ENCODE results near the gene IGFBP7.

Gene IGFBP7

DNA sequence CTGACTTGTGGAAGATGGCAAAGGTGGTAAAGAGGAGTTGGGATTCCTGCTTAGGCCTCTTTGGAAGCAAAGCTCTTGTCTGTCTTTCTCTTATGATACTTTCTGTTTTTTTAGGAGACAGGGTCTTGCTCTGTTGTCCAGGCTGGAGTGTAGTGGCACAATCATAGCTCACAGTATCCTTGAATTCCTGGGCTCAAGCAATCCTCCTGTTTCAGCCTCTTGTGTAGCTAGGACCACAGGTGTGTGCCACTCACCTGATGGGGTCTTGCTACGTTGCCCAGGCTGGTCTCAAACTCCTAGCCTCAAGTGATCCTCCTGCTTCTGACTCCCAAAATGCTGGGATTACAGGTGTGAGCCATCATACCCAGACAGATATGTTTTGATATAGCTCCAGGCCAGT, 19.3 kb upstream of the IGFBP7 start:
- no peak for DNase-seq (ENCODE audit: low spot score)

DNA sequence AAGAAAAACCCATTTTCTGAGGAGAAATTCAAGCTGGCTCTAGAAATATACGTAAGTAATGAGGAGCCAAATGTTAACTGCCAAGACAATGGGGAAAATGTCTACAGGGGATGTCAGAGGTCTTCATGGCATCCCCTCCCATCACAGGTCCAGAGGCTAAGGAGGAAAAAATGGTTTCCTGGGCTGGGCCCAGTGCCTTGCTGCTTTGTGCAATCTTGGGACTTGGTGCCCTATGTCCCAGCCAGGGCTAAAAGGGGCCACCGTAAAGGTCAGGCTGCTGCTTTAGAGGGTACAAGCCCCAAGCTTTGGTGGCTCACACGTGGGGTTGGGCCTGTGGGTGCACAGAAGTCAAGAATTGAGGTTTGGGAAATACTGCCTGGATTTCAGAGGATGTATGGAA, 17.2 kb upstream of the IGFBP7 start:
- DNase-seq (ENCODE audit: low spot score) = no peak

DNA sequence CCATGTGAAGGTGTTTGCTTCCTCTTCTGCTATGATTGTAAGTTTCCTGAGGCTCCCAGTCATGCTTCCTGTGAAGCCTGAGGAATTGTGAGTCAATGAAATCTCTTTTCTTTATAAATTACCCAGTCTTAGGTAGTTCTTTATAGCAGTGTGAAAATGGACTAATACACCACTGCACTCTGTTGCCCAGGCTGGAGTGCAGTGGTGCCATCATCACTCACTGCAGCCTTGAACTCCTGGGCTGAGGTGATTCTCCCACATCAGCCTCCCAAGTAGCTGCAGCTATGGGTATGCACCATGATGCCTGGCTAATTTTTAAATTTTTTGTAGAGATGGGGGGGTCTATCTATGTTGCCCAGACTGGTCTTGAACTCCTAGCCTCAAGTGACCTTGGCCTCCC, 15.8 kb upstream of the IGFBP7 start:
- no peak for DNase-seq (ENCODE audit: low spot score)

DNA sequence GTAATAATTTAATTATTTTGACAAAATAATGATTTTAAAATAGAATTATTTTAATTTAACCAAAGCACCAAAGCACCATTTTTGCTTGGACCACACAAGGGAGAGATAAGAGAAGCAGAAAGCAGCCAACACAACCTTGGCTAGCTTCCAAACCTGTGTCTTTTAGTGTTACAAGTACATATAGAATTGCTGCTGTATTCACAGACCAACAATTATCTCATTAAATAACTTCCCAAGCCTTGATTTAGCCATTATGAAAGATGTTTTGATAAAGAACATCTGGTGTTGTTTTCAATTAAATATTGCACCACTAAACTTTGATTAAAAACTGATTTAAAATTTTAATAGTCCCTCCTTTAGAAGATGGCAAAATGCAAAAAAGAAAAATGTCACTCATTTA, 14.0 kb upstream of the IGFBP7 start:
- no peak for DNase-seq (ENCODE audit: low spot score)

DNA sequence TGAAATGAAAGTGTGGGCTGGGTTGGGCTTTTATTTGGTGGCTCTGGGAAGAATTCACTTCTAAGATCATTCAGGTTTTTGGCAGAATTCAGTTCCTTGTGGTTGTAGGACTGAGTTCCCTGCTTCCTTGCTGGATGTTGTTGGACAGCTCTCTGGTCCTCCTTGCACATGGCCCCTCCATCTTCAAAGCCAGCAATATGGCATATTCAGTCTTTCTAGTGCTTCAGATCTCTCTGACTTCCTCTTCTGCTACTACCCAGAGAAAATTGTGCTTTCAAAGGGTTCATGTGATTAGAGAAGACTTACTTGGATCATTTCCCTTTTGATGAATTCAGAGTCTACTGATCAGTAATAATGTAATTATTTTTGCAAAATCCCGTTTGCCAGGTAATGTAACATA, 12.8 kb upstream of the IGFBP7 start:
- no peak for DNase-seq (ENCODE audit: low spot score)

DNA sequence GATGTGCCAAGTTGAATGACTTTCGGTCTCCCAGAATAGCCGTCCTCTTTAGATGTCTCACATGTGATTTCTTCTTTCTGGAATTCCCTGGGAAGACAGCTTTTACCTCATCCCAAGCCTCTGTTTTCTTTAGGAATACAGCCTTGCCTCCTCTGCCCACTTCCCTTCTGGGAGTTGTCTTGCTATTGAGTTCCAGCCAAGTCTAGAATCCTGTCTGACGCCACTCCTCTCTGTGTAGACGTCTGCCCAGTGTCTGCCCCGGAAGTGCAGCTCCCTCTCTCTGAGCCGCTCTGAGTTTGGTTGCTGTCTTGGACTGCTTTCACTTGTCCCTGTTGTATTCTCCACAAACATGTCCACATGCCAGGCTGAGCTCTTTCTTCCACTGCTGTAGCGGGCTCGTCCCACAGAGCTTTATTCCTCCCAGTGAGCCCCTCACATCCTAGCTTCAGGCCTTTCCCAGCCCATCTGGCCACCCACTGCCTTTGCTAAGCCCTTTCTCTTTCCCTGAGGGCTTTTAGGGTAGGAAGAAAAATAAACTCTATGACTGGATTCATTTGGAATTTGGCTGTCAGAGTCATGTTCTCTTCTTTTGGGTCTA, 9.0 kb upstream of the IGFBP7 start:
- no peak for DNase-seq (ENCODE audit: low spot score)

DNA sequence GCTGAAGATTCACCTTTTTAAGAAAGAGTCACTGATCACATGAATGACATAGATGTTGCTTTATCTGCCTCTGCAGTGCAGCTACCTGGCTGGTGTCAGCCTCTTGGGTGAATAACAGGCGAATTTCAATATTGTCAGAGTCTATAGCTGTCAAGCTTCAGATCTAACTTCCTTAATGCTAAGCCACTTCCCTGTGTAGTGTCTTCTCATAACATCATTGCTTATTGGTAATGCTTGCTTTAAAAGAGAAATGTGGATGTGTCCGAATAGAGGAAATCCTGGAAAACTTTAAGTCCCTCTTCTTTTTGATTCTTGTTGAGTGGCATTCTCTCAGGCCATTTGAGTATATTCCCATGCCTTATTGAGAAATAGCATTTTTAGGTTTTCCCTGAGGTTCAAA, 7.3 kb upstream of the IGFBP7 start:
- no peak for DNase-seq (ENCODE audit: low spot score)

DNA sequence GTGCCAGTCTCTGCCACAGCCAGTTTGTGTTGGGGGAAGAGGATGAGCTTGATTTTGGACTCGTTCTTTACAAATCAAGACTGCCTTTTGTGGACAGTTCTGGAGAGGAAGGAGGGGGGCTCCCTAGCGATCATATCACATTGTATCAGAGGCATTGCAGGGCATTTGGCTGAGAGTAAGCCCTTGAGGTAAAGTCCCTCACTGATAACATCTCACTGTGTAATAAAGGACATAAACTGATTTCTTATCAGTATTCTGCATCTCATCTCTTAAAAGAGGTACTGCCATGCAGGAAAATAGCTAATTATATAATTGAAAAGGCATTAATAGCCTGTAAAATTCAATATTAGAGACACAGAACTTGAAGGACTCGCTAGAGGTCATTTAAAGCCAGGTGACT, 6.1 kb upstream of the IGFBP7 start:
- no peak for DNase-seq (ENCODE audit: low spot score)

DNA sequence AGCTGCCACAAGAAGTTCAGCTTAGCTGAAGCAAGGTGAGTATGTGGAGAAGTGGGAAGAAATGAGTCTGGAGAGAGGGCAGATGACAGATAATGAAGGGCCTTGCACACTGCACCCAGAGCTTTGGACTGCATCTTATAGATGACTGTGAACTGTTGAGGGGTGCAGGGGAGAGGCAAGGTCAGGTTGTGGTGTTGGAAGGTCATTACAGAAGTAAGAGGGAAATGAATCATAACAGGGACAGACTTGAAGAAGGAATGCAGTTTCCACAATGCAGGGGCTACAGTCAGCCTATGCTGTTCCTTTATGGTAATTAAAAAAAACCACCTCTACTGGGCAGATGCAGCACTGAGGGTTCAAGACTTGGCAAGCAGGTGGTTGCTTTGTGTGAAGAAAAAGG, 4.8 kb upstream of the IGFBP7 start:
- DNase-seq (ENCODE audit: low spot score) = no peak

DNA sequence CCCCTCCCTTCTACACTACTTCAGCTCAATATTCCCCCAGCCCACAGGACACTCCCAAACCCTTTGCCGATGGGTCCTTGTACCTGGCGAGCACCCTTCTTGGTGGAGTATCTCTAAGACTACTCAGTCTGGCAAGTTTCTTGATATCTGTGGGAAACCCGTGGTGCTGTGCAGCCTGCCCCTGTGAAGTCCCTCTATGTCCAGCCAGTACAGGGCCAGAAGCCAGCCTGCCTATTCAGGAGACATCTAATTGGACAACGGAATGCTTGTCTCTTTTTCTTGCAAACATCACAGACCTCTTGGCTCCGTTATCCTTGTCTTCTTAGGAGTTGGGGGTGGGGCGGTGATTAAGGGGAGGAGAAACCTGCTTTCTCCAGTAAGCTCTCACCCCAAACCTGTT, 3.7 kb upstream of the IGFBP7 start:
- DNase-seq (ENCODE audit: low spot score) = no peak

DNA sequence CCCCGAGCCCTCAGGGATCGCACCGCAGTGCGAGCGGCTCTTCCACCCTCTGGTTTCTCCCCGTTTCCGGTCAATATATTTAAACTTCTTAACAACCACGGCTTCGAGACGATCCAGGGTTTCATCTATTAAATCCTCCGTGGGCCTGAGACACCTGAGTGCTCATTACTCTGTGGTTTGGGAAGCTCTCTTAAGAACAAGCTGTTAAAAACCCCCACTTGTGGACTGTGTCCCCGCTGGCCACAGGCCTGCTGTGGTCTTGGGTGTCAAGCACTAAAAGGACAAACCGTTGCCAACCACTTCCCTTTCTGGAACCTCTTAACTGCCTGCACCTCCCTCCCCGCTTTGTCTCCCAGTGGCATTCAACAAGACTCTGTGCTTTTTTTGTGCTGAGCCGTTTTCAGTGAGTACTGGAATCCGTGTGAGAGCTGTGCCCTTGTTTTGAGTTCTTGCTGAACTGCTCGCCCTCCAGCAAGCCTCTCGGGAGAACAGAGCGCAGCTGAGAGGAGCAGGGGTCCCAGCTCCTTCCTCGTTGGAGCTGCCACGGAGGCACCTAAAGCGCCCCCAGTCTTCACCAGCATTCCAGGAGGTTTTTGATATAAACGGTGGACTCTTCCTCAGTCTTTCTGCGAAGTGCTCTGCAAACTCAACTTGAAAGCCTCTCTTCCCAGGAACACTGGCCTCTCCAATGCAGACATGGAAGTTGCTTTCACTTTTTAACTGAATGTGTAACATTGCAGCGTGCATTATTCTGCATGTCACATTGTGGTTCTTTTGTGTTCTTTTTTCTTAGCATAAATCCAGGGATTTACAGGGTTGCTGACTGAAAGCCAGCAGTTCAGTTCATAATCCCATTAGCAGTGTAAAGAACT, 691 bp upstream of the IGFBP7 start:
- peak; percentile 73 for DNase-seq (ENCODE audit: low spot score)

DNA sequence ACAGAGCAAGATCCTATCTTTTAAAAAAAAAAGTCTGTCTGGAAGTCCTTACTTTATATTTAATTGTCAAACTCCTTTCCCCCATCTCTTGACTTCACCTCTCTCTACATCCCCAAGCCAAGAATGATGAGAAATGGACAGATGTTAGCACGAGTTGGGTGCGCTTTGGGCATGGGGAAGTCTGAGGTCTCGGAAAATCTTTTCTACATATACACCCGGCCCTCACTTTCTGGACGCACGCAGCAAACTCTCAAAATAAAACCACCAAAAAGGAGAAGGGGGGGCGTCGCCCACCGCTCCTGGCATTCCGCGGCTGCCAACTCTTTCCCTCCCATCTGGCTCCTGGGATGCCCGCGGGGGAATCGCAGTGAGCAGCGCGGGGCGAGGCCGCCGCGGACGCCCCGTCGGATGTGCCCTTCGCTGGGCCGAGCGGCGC, 756 bp downstream of the IGFBP7 start:
- DNase-seq (ENCODE audit: low spot score) = no peak

DNA sequence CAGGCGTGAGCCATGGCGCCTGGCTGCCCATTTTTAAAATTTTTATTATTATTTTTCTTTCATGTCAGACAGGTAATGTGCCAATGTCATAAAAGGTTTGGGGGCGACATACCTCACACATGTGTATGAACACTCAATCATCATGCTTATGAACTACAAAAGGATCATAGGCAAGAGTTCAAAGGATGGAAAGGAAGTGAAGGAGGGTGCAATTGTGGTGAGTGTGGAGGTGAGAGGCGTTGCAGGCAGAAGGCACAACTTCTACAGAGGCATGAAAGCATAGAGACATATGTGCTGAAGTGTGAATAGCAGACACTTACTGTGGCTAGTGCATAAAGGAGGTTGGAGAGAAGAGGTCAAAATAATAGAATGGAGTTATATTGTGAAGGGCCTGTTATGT, 4.0 kb downstream of the IGFBP7 start:
- no peak for DNase-seq (ENCODE audit: low spot score)

DNA sequence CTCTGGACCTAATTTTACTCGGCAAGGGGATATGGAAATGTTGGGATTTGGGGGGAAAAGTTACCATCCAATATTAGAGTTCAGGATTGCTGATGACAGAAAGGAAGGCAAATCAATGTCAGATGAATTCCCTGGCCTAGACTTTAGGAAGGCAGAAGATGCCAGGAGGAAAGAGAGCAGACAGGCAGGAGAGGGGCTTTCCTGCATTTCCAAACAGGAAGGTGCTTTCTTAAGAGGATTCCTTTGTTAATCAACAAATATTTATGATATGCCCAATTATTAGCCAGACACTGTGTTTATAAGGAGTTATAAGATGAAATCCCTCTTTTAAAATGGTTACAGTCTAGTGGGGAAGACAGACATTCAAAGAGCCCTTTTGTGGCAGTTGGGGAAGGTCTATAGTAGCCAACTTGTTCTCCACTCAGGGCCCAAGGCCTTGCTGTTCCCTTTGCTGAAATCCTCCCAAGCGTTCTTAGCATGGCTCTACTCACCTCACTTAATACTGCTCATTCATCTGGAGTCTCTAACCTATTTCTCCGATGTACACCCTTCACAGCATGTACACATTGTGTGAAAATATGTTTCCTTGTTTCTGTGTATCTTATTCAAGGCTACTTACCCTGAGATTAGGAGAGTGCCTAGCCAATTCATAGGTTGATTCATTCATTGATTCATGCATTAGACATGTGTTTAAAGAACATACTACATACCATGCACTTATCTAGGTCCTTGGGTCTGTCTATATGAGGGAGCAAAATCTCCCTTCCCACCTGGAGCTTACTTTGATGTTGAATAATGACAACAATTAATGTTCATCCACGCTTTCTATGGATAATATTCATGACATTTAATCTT, 5.3 kb downstream of the IGFBP7 start:
- DNase-seq (ENCODE audit: low spot score) = no peak

DNA sequence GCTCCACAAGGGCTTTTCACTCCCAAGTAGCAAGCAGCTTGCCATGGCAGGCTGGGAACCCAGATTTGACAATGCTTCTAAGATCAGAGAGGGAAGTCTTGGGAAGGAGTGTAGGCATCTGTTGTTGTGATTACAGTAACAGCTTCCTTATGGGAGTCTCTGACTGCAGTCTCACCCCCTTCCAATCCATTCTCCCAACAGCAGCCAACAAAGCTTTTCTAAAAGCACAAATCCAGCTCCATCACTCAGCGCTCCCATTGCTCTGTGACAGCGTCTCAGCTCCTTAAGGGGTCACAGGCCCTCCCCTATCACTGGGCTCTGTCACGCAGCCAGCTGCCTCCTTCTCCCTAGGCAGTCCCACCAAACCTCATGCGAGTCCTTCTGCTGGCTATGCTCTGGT, 7.1 kb downstream of the IGFBP7 start:
- DNase-seq (ENCODE audit: low spot score) = no peak

DNA sequence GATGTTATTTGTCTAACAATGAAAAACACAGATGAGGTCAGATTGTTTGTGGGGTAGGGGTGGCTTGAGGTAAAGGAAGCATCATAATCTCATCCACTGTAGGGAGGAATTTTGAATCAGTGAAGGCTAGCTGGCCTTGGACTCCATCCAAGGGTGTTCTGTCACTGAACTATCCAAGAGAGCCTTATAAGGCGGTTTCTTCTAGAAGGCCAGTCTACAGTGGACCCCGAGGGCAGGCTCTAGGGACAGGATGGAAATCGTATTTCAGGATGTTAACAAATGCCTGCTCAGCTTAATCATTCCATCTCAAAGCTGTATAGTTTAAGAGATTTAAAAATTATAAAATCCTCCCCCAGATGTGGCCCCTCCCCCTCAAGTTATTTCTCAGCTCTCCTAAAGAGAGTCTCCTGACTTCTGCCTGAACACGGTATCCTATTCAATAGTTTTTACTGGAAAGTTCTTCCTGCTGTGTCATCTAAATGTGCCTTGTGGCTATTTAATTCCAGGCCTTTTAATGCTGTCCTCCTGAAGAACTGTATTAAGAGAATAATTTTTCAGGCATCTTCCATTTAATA, 8.0 kb downstream of the IGFBP7 start:
- no peak for DNase-seq (ENCODE audit: low spot score)

DNA sequence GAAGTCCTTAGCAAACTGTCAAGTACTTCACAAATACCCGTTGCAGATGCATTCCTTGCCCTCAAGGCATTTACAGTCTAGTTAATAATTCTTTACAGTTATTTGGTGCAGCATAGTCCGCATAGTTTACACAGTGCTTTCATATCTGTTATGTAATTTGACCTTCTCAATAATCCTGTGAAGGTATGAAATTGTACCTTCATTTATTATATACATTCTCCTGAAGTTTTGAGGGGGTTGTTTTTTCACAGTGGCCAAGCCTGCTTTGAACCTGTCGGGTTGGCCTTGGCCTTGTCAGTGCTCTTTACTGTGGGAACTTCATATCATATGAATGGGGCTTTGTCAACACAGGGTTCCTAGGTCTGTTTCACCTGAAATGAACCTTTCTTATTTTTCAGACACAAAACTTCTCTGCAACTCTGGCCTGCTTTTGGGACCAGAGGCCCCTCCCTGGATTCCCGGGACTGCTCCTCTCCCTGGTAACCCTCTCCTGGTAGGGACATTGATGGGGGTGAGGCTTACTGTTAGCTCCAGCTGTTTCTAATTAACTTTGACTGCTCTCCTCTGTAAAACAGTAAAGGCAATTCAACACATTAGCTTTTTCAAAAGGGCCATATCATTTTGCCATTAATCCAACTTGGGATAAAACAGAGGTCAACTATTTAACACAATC, 9.1 kb downstream of the IGFBP7 start:
- DNase-seq (ENCODE audit: low spot score) = no peak

DNA sequence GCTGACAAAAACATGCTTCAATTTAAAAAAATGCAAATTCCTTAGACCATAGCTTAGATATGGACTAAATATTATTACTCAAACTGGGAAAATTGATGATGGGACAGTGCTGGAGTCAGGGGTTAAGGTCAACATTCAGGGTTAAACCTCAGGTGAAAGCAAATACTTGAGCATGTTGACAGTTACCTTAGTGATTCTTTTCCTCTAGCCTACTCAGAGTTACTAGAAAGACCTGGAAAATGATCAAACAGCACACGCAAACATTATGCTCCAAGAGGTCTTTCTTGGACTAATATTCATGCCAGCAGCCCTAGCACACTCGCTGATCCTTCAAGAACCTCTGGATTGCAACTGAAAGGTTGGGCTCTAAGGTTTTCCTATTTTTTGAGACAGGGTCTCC, 10.8 kb downstream of the IGFBP7 start:
- DNase-seq (ENCODE audit: low spot score) = no peak

DNA sequence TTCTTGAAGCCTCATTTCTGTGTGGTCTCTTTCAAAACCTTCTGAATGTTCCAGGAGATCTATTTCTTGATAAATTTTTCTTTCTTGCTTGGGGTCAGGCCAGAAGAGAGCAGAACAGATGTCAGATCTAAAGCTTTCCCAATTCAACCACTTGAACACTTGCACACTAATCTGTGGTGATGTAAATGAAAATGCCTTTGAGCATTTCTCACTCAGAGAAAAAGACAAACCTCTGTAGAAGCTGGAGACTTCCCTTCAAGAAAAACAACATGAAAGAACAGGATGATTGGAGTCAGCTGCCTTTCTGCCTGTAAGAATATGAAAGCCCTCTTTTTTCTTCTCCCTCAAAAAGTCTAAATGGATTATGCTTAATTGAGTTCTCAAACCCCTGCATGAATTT, 11.2 kb downstream of the IGFBP7 start:
- no peak for DNase-seq (ENCODE audit: low spot score)

GRCh38 chr4:57098415-57098814, 11.8 kb downstream of the IGFBP7 start:
- no peak for DNase-seq (ENCODE audit: low spot score)

- no peak for DNase-seq (ENCODE audit: low spot score)
Observed at GRCh38 chr4:57097711-57098110, 12.5 kb downstream of the IGFBP7 start.

DNA sequence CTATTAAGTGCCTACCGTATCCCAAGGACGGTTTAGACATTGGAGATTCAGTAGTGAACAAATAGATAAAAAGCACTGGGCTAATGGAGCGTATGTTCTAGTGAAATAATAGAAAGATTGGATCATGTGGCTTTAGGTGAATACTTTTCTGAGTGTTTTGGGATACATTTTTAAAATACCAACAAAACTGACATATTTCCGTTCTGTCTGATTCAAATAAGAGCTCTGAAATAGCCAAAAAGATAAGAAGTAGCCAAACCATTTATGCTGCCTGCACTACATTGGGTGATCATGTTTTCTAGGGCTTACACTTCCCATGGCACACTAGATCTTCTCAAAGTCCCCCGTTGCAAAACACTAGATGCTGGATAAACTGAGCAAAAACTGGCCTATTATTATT, 14.2 kb downstream of the IGFBP7 start:
- no peak for DNase-seq (ENCODE audit: low spot score)

Data from left forelimb (tissue), 1 donor.